Smooth muscle cell (in vitro differentiated cells): Measurements from ENCODE around the gene ENSA. TPM values are rescaled to one million over a fixed set of nuclear protein-coding genes. Genes with fewer than 3 reads are reported as not detected.

Experiments used
- DNase-seq: peaks from one replicate; lab custom pipeline; 2025; ENCODE audit not compliant: unreplicated experiment; lab: John Stamatoyannopoulos, UW
- H2AFZ ChIP-seq: fragments of 200-600 bp; sonication (generic); 2 replicates; pipeline ENCODE4 v1.6.0; 2016; ENCODE audit warnings: antibody characterized with exemption, low read depth, mild to moderate bottlenecking
- H3F3A ChIP-seq: fragments of 200-600 bp; sonication (generic); 2 replicates; pipeline ENCODE4 v1.6.0; 2017; ENCODE audit warnings: antibody characterized with exemption, low read depth
- H3K27ac ChIP-seq: fragments of 200-600 bp; sonication (generic); 2 replicates; pipeline ENCODE4 v1.5.1; 2016; ENCODE audit warnings: low read depth, mild to moderate bottlenecking
- H3K27me3 ChIP-seq: fragments of 200-600 bp; sonication (generic); 2 replicates; pipeline ENCODE4 v1.6.1; 2016; ENCODE audit warnings: low read depth, mild to moderate bottlenecking
- H3K36me3 ChIP-seq: fragments of 200-600 bp; sonication (generic); 2 replicates; pipeline ENCODE4 v1.5.1; 2016; ENCODE audit warnings: low read depth
- H3K4me1 ChIP-seq: fragments of 200-600 bp; sonication (generic); 2 replicates; pipeline ENCODE4 v1.5.1; 2016; ENCODE audit warnings: low read depth
- H3K4me2 ChIP-seq: fragments of 200-600 bp; sonication (generic); 2 replicates; pipeline ENCODE4 v1.6.0; 2016; ENCODE audit warnings: mild to moderate bottlenecking
- H3K4me3 ChIP-seq: fragments of 200-600 bp; sonication (generic); 2 replicates; pipeline ENCODE4 v1.5.1; 2016; ENCODE audit warnings: mild to moderate bottlenecking
- H3K79me2 ChIP-seq: fragments of 200-600 bp; sonication (generic); 2 replicates; pipeline ENCODE4 v1.6.0; 2016; ENCODE audit warnings: low read depth, mild to moderate bottlenecking
- H3K9ac ChIP-seq: fragments of 200-600 bp; sonication (generic); 2 replicates; pipeline ENCODE4 v1.6.0; 2016; ENCODE audit warnings: low read depth
- H3K9me3 ChIP-seq: fragments of 200-600 bp; sonication (generic); replicated peaks from 2 replicates; pipeline ENCODE4 v1.5.1; 2016; ENCODE audit warnings: low read depth
- H4K20me1 ChIP-seq: fragments of 200-600 bp; sonication (generic); 2 replicates; pipeline ENCODE4 v1.6.0; 2016; ENCODE audit warnings: low read depth
- CTCF ChIP-seq: fragments of 200-600 bp; sonication (generic); IDR thresholded peaks from 2 replicates; pipeline ENCODE4 v1.5.1; 2017; ENCODE audit warnings: borderline replicate concordance, mild to moderate bottlenecking, antibody characterized with exemption; ENCODE audit not compliant: insufficient read depth, poor library complexity, severe bottlenecking
- WGBS: methylation state at CpG from one replicate; pipeline ENCODE4 v1.1.7; 2016; ENCODE audit warnings: low lambda C conversion rate; 5-methylcytosine and 5-hydroxymethylcytosine counted together
- polyA plus RNA-seq: library from polyadenylated mRNA; unstranded; fragments of >200 nt; fragmentation: Nextera tagmentation; extraction: Ambion mirVana; gene quantifications from 2 replicates; pipeline ENCODE4 v1.2.1, GENCODE V29; 2016
- total RNA-seq: library from RNA; depleted of rRNA; stranded (reverse); fragments of >200 nt; gene quantifications from 2 replicates; pipeline ENCODE4 v1.2.3, GENCODE V29; 2014

The ENSA gene
- total RNA-seq (63.5 and 66.3 TPM in 2 replicates), polyA plus RNA-seq (31.3 and 54.7 TPM in 2 replicates)

- peak; percentile 99 for DNase-seq
- peaks cover 14% of the 10 kb centered on the region for H4K20me1 ChIP-seq
- peak within 1 kb of the TSS; percentile 99 for H3K27ac ChIP-seq
- H3K27me3 ChIP-seq, result no peaks in the 10 kb centered on the region
- H3K36me3 ChIP-seq, result peaks cover 5% of the 10 kb centered on the region
- peaks cover 5% of the 10 kb centered on the region for H3K4me1 ChIP-seq
- H3K79me2 ChIP-seq, result peaks cover 20% of the 10 kb centered on the region
- peaks cover 3% of the 10 kb centered on the region for H3F3A ChIP-seq
- peak within 1 kb of the TSS; percentile 95 for H3K4me3 ChIP-seq
- peak within 1 kb of the TSS; percentile 97 for H3K9ac ChIP-seq
- peak within 1 kb of the TSS; percentile 78 for H2AFZ ChIP-seq
- no peaks in the 10 kb centered on the region for H3K9me3 ChIP-seq
- WGBS, result under 1% methylated on average over 49 of the region's 49 CpGs
- peak within 1 kb of the TSS; percentile 83 for H3K4me2 ChIP-seq
- TF ChIP-seq CTCF, result no peak
These were observed at the start of gene ENSA for GRCh38 chr1:150629115-150629928. Gene ENSA (minus strand): TSS chr1:150629612. CDS start chr1:150629470, 142 bp downstream.

- no peak overlapping the region for H3K4me3 ChIP-seq
- H3K27ac ChIP-seq, result no peak overlapping the region
- H3K36me3 ChIP-seq, result no peaks in the 10 kb centered on the region
- 96% methylated on average over 1 of the region's 1 CpG for WGBS
- H3K4me2 ChIP-seq, result no peak overlapping the region
- H3K9ac ChIP-seq, result no peak overlapping the region
- no peak overlapping the region for H2AFZ ChIP-seq
- DNase-seq, result no peak
- H3K9me3 ChIP-seq, result no peaks in the 10 kb centered on the region
- no peak for TF ChIP-seq CTCF
- H3F3A ChIP-seq, result no peaks in the 10 kb centered on the region
- no peaks in the 10 kb centered on the region for H3K4me1 ChIP-seq
- no peaks in the 10 kb centered on the region for H3K27me3 ChIP-seq
- H4K20me1 ChIP-seq, result no peaks in the 10 kb centered on the region
- peaks cover 6% of the 10 kb centered on the region for H3K79me2 ChIP-seq
These were observed 49.6 kb upstream of the ENSA start for GRCh38 chr1:150678988-150679387.

- Histone ChIP-seq H3K4me3 (no peak overlapping the region), H3K4me2 (no peak overlapping the region), H3K27me3 (no peaks in the 10 kb centered on the region), H3K9me3 (no peaks in the 10 kb centered on the region), H3F3A (no peaks in the 10 kb centered on the region), H4K20me1 (no peaks in the 10 kb centered on the region), H3K9ac (no peak overlapping the region), H3K4me1 (no peaks in the 10 kb centered on the region), H3K27ac (no peak overlapping the region), H2AFZ (no peak overlapping the region), H3K79me2 (peaks cover 4% of the 10 kb centered on the region), H3K36me3 (no peaks in the 10 kb centered on the region)
- 98% methylated on average over 4 of the region's 4 CpGs for WGBS
- DNase-seq, result no peak
- TF ChIP-seq CTCF, result no peak
These were observed 45.5 kb upstream of the ENSA start for GRCh38 chr1:150674881-150675280.

- no peak overlapping the region for H2AFZ ChIP-seq
- no peaks in the 10 kb centered on the region for H3F3A ChIP-seq
- H3K79me2 ChIP-seq, result no peaks in the 10 kb centered on the region
- H3K9me3 ChIP-seq, result no peaks in the 10 kb centered on the region
- DNase-seq, result no peak
- no peaks in the 10 kb centered on the region for H4K20me1 ChIP-seq
- H3K27me3 ChIP-seq, result no peaks in the 10 kb centered on the region
- H3K36me3 ChIP-seq, result peaks cover 6% of the 10 kb centered on the region
- H3K4me2 ChIP-seq, result no peak overlapping the region
- no peaks in the 10 kb centered on the region for H3K4me1 ChIP-seq
- TF ChIP-seq CTCF, result no peak
- no peak overlapping the region for H3K27ac ChIP-seq
- no peak overlapping the region for H3K9ac ChIP-seq
- H3K4me3 ChIP-seq, result no peak overlapping the region
- WGBS, result 82% methylated on average over 7 of the region's 7 CpGs
These were observed 33.9 kb upstream of the ENSA start for GRCh38 chr1:150663321-150663720.
